GF-D8 (cell line): ENCODE data around the gene UNC80.

Experiments
- DNase-seq: peaks from one replicate; lab custom pipeline; 2025; lab: John Stamatoyannopoulos, UW

The UNC80 gene

DNA sequence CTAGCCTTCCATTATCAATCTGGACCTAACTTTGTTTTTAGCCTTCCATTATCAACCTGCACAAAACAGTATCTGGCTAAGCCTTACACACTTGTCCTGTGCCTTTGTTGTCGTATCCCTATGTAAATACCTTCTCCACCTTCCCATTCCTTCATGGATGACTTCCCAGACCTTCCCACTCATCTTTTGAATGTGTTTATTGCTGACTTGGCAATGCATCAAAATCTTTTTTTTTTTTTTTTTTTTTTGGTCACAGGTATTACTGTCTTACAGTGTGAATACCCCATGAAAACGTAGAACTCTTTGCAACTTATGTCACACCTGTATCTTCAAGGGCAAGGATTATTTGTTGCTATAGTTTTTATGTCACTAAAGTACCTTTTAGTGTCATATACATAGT is 256.5 kb downstream of the UNC80 start:
- no peak for DNase-seq

DNA sequence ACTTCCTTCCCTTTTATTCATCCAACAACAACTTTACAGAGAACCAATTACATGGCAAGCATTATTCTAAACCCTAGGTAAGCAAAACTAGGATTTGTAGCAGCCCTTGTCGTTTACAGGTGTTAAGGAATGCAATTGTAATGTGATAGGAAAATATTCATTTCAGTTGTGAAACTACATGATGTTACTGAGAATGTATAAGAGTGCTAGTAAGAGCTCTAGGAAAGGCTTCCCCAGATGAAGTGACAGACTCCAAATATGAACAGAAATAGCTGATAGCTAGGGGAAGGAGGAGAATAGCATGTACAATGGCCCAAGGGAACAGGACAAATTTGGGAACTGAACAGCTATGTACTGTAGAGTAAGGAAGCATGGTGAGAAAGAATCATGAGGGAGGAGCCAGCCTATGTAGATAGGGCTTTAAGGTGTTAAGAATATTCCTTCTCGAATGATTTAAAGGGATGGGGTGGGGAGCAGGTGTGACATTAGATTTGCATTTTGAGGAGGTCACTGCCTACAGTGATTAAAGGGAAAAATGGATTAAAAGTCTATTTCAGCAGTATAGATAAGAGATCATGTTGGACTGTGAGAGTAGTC is 262.6 kb downstream of the UNC80 start:
- no peak for DNase-seq

DNA sequence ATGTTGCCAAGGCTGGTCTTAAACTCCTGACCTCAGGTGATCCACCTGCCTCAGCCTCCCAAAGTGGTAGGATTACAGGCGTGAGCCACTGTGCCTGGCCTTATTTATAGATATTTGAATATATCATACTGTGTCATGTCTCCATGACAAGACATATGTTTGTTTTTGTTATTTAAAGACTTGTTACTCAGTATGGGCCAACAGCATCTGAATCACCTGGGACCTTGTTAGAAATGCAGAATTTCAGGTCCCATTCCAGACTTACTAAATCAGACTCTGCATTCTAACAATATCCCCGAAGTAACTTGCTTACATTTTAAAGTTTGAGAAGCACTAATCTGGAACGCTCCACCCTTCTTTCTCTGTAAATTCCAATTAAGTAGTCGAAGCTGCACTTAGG is 264.0 kb downstream of the UNC80 start:
- no peak for DNase-seq

DNA sequence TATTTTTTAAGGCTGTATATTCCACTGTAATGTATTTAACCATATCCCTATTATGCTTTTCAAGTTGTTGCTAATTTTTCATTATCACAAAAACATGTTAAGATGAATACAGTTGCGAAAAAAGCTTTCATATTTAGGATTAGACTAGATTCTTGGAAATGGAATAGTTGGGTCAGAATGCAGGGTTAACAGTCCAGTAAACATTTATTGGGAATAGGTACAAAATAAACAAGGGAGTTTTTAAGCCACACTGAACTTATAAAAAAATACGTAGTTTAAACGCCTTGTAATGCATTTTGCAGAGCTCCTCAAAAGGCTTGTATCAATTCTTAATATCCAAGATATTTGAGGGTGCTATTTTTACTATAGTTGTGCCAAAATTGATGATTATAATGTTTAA is 266.4 kb downstream of the UNC80 start:
- no peak for DNase-seq

DNA sequence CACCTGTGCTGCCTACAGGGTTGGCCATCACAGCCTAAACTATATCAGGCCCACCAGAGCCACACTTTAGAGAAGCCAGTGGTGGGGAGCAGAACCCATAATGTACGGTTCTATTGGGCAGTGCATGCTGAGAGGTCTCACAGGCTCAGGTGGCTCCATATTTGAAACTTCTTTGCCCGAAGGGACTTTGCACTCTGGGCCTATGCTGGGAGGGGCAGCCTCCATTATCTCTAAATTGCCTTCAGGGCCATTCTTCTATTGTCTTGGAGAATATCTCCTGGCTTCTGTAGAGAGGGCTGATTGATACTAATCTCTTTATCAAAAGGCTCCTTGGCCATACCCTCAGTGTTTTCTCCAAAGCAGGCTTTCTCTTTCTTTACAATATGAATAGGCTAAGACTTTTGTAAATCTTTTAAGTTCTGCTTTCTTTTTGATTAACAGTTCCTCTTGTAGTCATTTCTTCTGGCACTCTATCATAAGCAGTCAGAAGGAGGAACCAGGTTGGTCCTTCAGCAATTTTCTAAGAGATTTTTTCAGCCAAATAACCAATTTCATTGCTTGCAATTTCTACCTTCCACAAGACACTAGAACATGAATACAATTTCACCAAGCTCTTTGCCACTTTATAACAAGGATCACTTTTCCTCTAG is 275.3 kb downstream of the UNC80 start:
- DNase-seq, result no peak
